NCI-H1694 (cell line): Measurements from ENCODE around the gene PLEKHG1.
A peak's percentile ranks its signal among the peaks of the same experiment; 100 is the strongest.

Experiments used
- DNase-seq: peaks from one replicate; lab custom pipeline; 2025; lab: John Stamatoyannopoulos, UW

Gene PLEKHG1

GRCh38 chr6:150589852-150590251, 9.8 kb upstream of the PLEKHG1 start:
- DNase-seq: no peak

- no peak for DNase-seq
These were observed 9.2 kb upstream of the PLEKHG1 start for GRCh38 chr6:150590446-150590845.

- no peak for DNase-seq
These were observed 7.2 kb upstream of the PLEKHG1 start for GRCh38 chr6:150592377-150592995.

- DNase-seq: no peak
These were observed 6.6 kb upstream of the PLEKHG1 start for GRCh38 chr6:150593119-150593518.

GRCh38 chr6:150596439-150596838, 3.2 kb upstream of the PLEKHG1 start:
- no peak for DNase-seq

GRCh38 chr6:150598401-150598800, 1.3 kb upstream of the PLEKHG1 start:
- DNase-seq: no peak

- no peak for DNase-seq
These were observed 857 bp upstream of the PLEKHG1 start for GRCh38 chr6:150598858-150599198.

- no peak for DNase-seq
These were observed 270 bp downstream of the PLEKHG1 start for GRCh38 chr6:150600010-150600300.

- peak; percentile 27 for DNase-seq
These were observed 774 bp downstream of the PLEKHG1 start for GRCh38 chr6:150600301-150601017.

GRCh38 chr6:150601439-150601838, 1.8 kb downstream of the PLEKHG1 start:
- DNase-seq: no peak

GRCh38 chr6:150603176-150603575, 3.5 kb downstream of the PLEKHG1 start:
- no peak for DNase-seq

- no peak for DNase-seq
These were observed 4.8 kb downstream of the PLEKHG1 start for GRCh38 chr6:150604467-150604866.

GRCh38 chr6:150605333-150605732, 5.6 kb downstream of the PLEKHG1 start:
- DNase-seq: no peak

GRCh38 chr6:150606168-150606591, 6.5 kb downstream of the PLEKHG1 start:
- no peak for DNase-seq

- DNase-seq: no peak
These were observed 7.1 kb downstream of the PLEKHG1 start for GRCh38 chr6:150606647-150607328.

- DNase-seq: no peak
These were observed 7.6 kb downstream of the PLEKHG1 start for GRCh38 chr6:150607329-150607650.

GRCh38 chr6:150610584-150610983, 10.9 kb downstream of the PLEKHG1 start:
- DNase-seq: no peak

GRCh38 chr6:150613269-150613668, 13.6 kb downstream of the PLEKHG1 start:
- no peak for DNase-seq

- DNase-seq: no peak
These were observed 16.3 kb downstream of the PLEKHG1 start for GRCh38 chr6:150615967-150616366.

GRCh38 chr6:150616586-150616985, 16.9 kb downstream of the PLEKHG1 start:
- no peak for DNase-seq

- DNase-seq: no peak
These were observed 17.4 kb downstream of the PLEKHG1 start for GRCh38 chr6:150617062-150617461.

- DNase-seq: no peak
These were observed 18.1 kb downstream of the PLEKHG1 start for GRCh38 chr6:150617496-150618460.

GRCh38 chr6:150619275-150619674, 19.6 kb downstream of the PLEKHG1 start:
- DNase-seq: no peak
